Central memory CD8-positive, alpha-beta T cell (primary cell): ENCODE data around the gene ACSL6.
"Not testable (repeated sequence)": the region's sequence is repeated elsewhere in the genome, so short reads cannot be mapped to it uniquely, and the experiment has no call there.

Source experiments
- ATAC-seq: fragments of 150-1000 bp; cut with Tn5 transposase; replicated peaks from 2 replicates; pipeline ENCODE4 v1.10.0; 2022; ENCODE audit warnings: mild to moderate bottlenecking, moderate FRiP score, moderate number of reproducible peaks; ENCODE audit not compliant: poor library complexity, severe bottlenecking; ENCODE audit errors: extremely low read depth
- DNase-seq, 2 donors: peaks; one replicate each; pipeline ENCODE4 v3.0.0; 2021; ENCODE audit warnings: low spot score in 2 of 2
- H3K27ac Mint-ChIP-seq: one replicate; pipeline ENCODE4 v1.8.0; 2022; ENCODE audit warnings: low read depth, mild to moderate bottlenecking, moderate library complexity, mixed read lengths
- H3K27me3 Mint-ChIP-seq: one replicate; pipeline ENCODE4 v1.8.0; 2022; ENCODE audit warnings: mixed read lengths
- H3K36me3 Mint-ChIP-seq: one replicate; pipeline ENCODE4 v1.8.0; 2022; ENCODE audit warnings: mild to moderate bottlenecking, moderate library complexity, mixed read lengths; ENCODE audit not compliant: insufficient read depth
- H3K4me1 Mint-ChIP-seq: one replicate; pipeline ENCODE4 v1.8.0; 2022; ENCODE audit warnings: mixed read lengths
- H3K4me3 Mint-ChIP-seq: one replicate; pipeline ENCODE4 v1.8.0; 2022; ENCODE audit warnings: mild to moderate bottlenecking, moderate library complexity, mixed read lengths
- H3K9me3 Mint-ChIP-seq: one replicate; pipeline ENCODE4 v1.8.0; 2022; ENCODE audit warnings: mixed read lengths

Gene ACSL6

DNA sequence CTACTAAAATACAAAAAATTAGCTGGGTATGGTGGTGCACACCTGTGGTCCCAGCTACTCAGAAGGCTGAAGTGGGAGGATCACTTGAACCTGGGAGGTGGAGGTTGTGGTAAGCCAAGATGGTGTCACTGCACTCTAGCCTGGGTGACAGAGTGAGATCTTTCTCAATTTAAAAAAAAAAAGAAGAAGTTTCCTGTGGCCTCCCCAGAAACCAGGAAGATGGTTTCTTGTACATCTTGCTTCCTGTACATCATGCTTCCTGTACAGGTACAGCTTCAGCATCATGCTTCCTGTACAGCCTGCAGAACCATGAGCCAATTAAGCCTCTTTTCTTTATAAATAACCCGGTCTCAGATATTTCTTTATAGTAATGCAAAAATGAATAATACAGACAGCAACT, 109.2 kb downstream of the ACSL6 start:
- H3K36me3 Mint-ChIP-seq, DNase-seq: not testable (repeated sequence)
- Mint-ChIP-seq H3K4me1 (peaks cover 18% of the 10 kb centered on the region), H3K4me3 (peak overlapping the region; percentile 47), H3K9me3 (peaks cover 36% of the 10 kb centered on the region), H3K27me3 (peaks cover 17% of the 10 kb centered on the region), H3K27ac (peak overlapping the region; percentile 29)
- ATAC-seq = peak; percentile 52
